Mammary epithelial cell (primary cell): Measurements from ENCODE around the gene CCDC85C.

Experiments used
- EZH2 ChIP-seq: IDR thresholded peaks from 2 replicates; pipeline ENCODE4 v1.6.1; 2012; ENCODE audit warnings: low read length, inconsistent platforms, borderline replicate concordance
- TF ChIP-seq, protein P1 (sequence below), 2 donors: IDR thresholded peaks in 1 of 2; conservative IDR thresholded peaks in 1 of 2; 2 replicates each; pipeline ENCODE4 v1.5.1; 2011 to 2012; ENCODE audit warnings: inconsistent platforms in 2 of 2, low read length in 2 of 2, mild to moderate bottlenecking in 2 of 2, control low read depth in 1 of 2, low read depth in 1 of 2; ENCODE audit not compliant: insufficient read depth in 1 of 2; ENCODE audit errors: extremely low read depth in 1 of 2

DNA sequence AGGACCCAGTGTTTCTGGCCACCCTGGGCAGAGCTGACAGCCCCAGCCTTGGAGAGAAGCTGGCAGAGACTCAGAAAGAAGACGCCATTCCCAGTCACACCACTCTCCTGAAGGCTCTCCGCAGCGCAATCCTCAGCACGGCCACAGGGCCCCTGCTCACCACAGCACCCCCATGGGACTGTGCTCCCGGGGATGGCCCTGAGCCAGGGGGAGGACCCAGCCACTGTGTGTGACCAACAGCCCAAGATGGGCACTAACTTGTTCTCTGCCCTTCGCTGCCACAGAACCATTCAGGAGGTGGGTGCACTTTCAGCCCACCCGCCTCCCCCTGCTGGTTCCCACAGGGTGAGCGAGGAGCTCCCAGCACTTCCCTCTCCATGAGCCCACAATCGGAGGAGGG lies 65.7 kb downstream of the CCDC85C start:
- TF ChIP-seq, protein P1, sequence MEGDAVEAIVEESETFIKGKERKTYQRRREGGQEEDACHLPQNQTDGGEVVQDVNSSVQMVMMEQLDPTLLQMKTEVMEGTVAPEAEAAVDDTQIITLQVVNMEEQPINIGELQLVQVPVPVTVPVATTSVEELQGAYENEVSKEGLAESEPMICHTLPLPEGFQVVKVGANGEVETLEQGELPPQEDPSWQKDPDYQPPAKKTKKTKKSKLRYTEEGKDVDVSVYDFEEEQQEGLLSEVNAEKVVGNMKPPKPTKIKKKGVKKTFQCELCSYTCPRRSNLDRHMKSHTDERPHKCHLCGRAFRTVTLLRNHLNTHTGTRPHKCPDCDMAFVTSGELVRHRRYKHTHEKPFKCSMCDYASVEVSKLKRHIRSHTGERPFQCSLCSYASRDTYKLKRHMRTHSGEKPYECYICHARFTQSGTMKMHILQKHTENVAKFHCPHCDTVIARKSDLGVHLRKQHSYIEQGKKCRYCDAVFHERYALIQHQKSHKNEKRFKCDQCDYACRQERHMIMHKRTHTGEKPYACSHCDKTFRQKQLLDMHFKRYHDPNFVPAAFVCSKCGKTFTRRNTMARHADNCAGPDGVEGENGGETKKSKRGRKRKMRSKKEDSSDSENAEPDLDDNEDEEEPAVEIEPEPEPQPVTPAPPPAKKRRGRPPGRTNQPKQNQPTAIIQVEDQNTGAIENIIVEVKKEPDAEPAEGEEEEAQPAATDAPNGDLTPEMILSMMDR (conservative IDR thresholded peaks at IDR 0.05 in 1 of 2, IDR thresholded peaks at IDR 0.05 in 1 of 2; ENCODE audit: extremely low read depth in 1 of 2, insufficient read depth in 1 of 2, low read depth in 1 of 2, low read length in 2 of 2): no peak
- no peak for TF ChIP-seq EZH2
